HL-60 (cell line): ENCODE data around the gene WNT5B.
A peak's percentile ranks its signal among the peaks of the same experiment; 100 is the strongest.

Experiments
- DNase-seq, 2 experiments: peaks; one replicate each; pipeline ENCODE4 v3.0.0-alpha.2; 2010 to 2020; ENCODE audit warnings: low read depth in 1 of 2, low spot score in 1 of 2
- H3K27ac ChIP-seq: fragments of 250-450 bp; sonication (Bioruptor Pico); replicated peaks from 2 replicates; pipeline ENCODE4 v1.5.1; 2020; ENCODE audit warnings: mild to moderate bottlenecking, moderate library complexity
- H3K27me3 ChIP-seq: fragments of 250-450 bp; sonication (Bioruptor Pico); 2 replicates; pipeline ENCODE4 v1.5.1; 2021; ENCODE audit warnings: mild to moderate bottlenecking, moderate library complexity; ENCODE audit not compliant: insufficient read depth, poor library complexity, severe bottlenecking
- H3K4me3 ChIP-seq: replicated peaks from 2 replicates; pipeline ENCODE4 v1.5.1; 2011; ENCODE audit warnings: mild to moderate bottlenecking, control low read depth, low read length; ENCODE audit not compliant: insufficient read depth
- GABPA ChIP-seq: IDR thresholded peaks from 2 replicates; pipeline ENCODE4 v1.6.1; 2012; ENCODE audit warnings: low read depth
- POLR2AphosphoS5 ChIP-seq: IDR thresholded peaks from 2 replicates; pipeline ENCODE4 v1.6.1; 2012; ENCODE audit warnings: low read depth
- SPI1 ChIP-seq: IDR thresholded peaks from 2 replicates; pipeline ENCODE4 v1.6.1; 2012; ENCODE audit warnings: low read depth, mild to moderate bottlenecking, borderline replicate concordance
- TF ChIP-seq, protein P1 (sequence below): IDR thresholded peaks from 2 replicates; pipeline ENCODE4 v1.6.1; 2012; ENCODE audit warnings: low read depth; ENCODE audit not compliant: insufficient replicate concordance
- TF ChIP-seq, protein P2 (sequence below): IDR thresholded peaks from one replicate; pipeline ENCODE4 v1.5.1; 2011; ENCODE audit warnings: low read length, control low read depth, inconsistent platforms; ENCODE audit not compliant: insufficient read depth

Gene WNT5B

DNA sequence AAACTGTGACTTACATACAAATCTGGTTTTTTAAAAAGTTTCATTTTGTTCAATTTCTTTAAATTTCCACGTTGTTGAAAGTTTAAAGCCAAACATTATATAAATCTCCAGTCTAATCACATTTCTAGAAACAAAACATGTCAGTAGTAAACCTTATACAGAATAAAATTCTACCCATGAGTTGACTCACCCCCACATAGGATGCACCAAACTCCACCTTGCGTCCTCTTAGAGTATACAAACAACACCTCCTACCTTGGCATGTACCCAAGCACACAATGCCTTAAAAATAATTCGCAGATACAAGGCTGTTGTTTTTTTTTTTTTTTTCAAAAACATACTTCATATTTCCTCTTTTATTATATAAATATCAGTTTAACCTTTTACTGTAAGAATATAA lies 38.0 kb upstream of the WNT5B start:
- Histone ChIP-seq H3K27me3 (no peaks in the 10 kb centered on the region), H3K27ac (no peak overlapping the region), H3K4me3 (no peak overlapping the region)
- TF ChIP-seq GABPA (no peak), POLR2AphosphoS5 (no peak), SPI1 (no peak)
- TF ChIP-seq, protein P1, sequence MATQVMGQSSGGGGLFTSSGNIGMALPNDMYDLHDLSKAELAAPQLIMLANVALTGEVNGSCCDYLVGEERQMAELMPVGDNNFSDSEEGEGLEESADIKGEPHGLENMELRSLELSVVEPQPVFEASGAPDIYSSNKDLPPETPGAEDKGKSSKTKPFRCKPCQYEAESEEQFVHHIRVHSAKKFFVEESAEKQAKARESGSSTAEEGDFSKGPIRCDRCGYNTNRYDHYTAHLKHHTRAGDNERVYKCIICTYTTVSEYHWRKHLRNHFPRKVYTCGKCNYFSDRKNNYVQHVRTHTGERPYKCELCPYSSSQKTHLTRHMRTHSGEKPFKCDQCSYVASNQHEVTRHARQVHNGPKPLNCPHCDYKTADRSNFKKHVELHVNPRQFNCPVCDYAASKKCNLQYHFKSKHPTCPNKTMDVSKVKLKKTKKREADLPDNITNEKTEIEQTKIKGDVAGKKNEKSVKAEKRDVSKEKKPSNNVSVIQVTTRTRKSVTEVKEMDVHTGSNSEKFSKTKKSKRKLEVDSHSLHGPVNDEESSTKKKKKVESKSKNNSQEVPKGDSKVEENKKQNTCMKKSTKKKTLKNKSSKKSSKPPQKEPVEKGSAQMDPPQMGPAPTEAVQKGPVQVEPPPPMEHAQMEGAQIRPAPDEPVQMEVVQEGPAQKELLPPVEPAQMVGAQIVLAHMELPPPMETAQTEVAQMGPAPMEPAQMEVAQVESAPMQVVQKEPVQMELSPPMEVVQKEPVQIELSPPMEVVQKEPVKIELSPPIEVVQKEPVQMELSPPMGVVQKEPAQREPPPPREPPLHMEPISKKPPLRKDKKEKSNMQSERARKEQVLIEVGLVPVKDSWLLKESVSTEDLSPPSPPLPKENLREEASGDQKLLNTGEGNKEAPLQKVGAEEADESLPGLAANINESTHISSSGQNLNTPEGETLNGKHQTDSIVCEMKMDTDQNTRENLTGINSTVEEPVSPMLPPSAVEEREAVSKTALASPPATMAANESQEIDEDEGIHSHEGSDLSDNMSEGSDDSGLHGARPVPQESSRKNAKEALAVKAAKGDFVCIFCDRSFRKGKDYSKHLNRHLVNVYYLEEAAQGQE, result no peak
- TF ChIP-seq, protein P2, sequence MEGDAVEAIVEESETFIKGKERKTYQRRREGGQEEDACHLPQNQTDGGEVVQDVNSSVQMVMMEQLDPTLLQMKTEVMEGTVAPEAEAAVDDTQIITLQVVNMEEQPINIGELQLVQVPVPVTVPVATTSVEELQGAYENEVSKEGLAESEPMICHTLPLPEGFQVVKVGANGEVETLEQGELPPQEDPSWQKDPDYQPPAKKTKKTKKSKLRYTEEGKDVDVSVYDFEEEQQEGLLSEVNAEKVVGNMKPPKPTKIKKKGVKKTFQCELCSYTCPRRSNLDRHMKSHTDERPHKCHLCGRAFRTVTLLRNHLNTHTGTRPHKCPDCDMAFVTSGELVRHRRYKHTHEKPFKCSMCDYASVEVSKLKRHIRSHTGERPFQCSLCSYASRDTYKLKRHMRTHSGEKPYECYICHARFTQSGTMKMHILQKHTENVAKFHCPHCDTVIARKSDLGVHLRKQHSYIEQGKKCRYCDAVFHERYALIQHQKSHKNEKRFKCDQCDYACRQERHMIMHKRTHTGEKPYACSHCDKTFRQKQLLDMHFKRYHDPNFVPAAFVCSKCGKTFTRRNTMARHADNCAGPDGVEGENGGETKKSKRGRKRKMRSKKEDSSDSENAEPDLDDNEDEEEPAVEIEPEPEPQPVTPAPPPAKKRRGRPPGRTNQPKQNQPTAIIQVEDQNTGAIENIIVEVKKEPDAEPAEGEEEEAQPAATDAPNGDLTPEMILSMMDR, result no peak
- DNase-seq, result no peak

DNA sequence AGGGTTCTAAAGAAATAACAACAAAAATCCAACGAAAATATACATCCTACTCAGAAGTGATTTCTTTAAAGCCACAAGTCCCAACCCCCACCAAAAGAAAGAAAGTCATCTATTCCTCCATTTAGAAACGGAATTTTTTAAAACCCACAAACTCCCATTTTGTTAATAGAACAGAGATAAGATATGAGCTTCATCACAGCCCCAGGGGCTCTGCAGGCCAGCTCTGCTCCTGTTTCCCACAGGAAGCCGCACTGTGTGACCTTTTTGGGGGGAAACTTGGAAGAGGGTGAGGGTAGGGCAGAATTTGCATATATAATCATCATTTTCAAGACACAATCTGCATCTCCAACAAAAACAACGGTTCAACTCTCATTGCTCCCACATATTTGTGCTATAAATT lies 37.5 kb upstream of the WNT5B start:
- H3K27ac ChIP-seq, result no peak overlapping the region
- H3K27me3 ChIP-seq, result no peaks in the 10 kb centered on the region
- TF ChIP-seq, protein P1, result no peak
- TF ChIP-seq SPI1 (no peak), GABPA (no peak), POLR2AphosphoS5 (no peak)
- TF ChIP-seq, protein P2, result no peak
- DNase-seq, result no peak
- H3K4me3 ChIP-seq, result peak overlapping the region; percentile 30

DNA sequence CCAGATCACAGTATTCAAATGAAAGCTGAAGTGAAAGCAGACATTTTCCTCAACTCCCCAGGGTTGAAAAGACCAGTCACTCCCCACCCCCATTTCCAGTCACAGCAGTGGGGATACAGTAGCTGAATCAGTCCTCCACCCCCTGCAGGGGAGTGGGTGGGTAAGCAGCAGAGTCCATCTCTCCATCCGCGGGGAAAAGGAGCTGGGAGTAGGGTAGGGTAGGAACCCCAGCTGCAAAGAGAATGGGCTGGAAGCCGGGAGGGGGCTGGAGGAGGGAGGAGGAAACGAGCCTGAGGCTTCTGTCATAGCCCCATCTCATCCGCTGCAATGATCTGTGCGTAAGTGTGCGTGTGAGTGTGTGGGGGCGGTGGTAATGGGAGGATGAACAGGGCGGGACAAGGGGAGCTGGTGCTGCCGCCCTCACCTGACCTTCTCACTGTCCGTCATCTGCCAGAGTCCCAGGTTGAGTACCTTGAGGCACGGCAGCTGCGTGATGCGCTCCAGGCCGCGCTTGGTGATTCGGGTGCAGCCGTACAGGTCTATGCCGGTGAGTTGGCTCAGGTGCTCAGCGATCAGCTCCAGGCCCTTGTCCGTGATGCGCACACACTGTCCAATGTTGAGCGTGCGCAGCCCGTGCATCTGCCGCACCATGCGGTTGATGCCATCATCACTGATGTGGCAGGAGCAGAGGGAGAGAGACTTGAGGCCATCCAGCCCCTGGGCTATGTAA lies 36.4 kb upstream of the WNT5B start:
- H3K27ac ChIP-seq, result no peak overlapping the region
- H3K4me3 ChIP-seq, result peak overlapping the region; percentile 91
- no peaks in the 10 kb centered on the region for H3K27me3 ChIP-seq
- TF ChIP-seq, protein P1, result no peak
- no peak for TF ChIP-seq POLR2AphosphoS5
- no peak for TF ChIP-seq SPI1
- peak in 1 of 2 experiments; percentile 45 for DNase-seq
